ENCODE results near the gene CACTIN.
"Not testable (repeated sequence)": the region's sequence is repeated elsewhere in the genome, so short reads cannot be mapped to it uniquely, and the experiment has no call there.

CACTIN gene

DNA sequence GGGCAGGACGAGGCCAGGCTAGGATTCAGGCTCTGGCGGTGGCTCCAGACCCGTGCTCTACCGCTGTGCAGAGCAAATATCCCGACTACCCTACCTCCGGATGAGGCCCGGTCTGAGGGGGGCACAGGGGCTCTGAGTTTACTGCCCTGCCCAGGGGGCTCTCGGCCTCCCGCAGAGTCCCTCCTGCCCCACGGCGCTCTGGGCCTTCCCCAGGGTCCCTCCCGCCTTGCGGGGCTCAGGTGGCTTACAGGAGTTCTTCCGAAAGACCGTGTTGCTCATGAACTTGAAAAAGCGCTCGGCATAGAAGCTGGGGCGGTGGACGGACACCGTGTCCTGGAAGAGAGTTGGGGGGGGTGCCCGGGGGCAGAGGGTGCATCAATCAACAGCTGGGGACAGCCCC, 19.1 kb upstream of the CACTIN start:
- DNase-seq, result no peak

- no peak for DNase-seq
These were observed 18.4 kb upstream of the CACTIN start for GRCh38 chr19:3645067-3645396.

- no peak for DNase-seq
These were observed 17.9 kb upstream of the CACTIN start for GRCh38 chr19:3644351-3645066.

- no peak for DNase-seq
These were observed 17.2 kb upstream of the CACTIN start for GRCh38 chr19:3643674-3644313.

GRCh38 chr19:3642987-3643673, 16.5 kb upstream of the CACTIN start:
- no peak for DNase-seq

GRCh38 chr19:3642296-3642695, 15.7 kb upstream of the CACTIN start:
- no peak for DNase-seq

- DNase-seq, result no peak
These were observed 15.1 kb upstream of the CACTIN start for GRCh38 chr19:3641515-3642269.

GRCh38 chr19:3639479-3639878, 12.9 kb upstream of the CACTIN start:
- DNase-seq, result no peak

DNA sequence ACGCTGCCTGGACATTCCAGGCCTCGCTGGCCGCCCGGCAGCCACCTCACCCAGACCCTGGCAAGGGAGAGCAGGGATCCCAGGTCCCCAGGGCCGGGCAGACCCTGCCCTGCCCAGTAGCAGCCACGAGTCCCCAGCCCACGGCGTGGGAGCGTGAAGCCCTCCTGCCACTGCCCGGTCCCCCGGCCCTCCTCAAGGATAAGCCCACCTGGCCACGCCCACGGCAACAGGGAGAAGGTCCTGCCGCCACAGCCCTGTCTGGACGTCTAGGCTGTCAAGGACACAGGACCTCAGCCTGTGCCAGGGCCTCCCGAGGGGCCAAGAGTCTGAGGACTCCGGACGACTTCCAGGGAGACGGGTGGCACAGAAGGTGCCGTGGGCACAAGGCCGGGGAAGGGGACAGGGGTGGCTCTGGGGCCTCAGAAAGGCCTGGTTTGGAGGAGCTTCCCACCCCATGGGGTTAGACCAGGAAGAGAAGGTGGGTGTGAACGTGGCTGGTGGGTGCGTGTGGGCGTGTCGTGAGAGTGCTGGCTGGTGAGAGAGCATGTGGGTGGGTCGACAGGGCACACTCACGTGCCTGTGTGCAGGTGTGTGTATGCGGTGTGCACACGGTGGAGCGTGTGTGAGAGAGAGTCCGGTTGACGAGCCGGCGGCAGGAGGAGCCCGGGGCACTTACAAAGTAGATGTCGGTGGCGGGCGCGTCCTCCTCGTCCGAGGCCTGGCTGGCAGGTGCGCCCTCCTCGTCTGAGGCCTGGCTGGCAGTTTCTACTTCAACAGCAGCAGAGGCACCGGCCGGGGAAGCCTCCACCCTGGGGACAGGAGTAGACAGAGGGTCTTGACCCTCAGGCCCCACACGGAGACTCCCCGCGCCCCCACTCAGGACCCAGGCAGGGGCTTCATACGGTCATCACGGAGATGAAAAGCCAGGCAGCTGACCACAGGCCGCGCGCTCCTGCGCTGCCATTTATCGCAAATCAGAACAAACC, 11.9 kb upstream of the CACTIN start:
- DNase-seq, result no peak

GRCh38 chr19:3637621-3638020, 11.0 kb upstream of the CACTIN start:
- DNase-seq, result no peak

DNA sequence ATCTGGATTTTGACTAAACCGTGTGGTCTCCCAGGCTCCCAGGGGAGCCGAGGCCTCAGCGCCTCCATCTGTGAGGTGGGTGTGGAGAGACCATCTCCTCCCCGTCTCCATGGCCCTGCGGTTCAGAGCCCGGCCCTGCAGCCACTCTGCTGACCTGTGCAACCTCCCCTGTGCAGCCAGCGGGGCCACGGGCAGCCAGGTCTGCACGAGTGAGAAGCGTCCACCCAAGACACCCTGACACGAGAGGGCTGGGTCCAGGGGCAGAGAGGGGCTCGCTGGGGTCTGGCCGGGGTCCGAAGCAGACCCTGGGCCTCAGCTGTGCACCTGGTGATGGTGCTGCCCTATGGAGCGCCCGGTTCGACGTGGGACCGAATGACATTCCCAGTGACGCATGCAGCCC, 10.4 kb upstream of the CACTIN start:
- no peak for DNase-seq

DNA sequence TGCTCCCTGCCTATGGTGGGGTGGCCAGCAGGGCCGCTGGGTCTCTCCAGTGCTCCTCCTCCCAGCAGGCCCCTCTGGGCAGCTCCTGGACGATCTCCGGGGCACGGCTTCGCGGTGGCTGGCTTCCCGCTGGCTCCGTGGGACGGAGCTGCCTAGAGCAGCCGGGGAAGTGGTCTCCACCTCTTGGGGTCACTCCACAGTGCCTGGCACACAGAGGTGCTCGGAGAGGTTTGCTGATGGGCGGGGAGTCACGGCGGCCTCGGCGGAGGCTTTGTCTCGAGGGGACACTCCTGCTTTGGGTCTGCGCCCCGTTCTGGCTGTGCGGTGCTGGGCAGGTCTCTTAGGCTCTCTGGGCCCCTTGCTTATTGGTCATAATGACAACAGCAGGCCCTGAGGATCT, 9.9 kb upstream of the CACTIN start:
- no peak for DNase-seq

GRCh38 chr19:3634496-3635045, 8.0 kb upstream of the CACTIN start:
- no peak for DNase-seq

- DNase-seq, result no peak
These were observed 7.0 kb upstream of the CACTIN start for GRCh38 chr19:3633559-3633988.

DNA sequence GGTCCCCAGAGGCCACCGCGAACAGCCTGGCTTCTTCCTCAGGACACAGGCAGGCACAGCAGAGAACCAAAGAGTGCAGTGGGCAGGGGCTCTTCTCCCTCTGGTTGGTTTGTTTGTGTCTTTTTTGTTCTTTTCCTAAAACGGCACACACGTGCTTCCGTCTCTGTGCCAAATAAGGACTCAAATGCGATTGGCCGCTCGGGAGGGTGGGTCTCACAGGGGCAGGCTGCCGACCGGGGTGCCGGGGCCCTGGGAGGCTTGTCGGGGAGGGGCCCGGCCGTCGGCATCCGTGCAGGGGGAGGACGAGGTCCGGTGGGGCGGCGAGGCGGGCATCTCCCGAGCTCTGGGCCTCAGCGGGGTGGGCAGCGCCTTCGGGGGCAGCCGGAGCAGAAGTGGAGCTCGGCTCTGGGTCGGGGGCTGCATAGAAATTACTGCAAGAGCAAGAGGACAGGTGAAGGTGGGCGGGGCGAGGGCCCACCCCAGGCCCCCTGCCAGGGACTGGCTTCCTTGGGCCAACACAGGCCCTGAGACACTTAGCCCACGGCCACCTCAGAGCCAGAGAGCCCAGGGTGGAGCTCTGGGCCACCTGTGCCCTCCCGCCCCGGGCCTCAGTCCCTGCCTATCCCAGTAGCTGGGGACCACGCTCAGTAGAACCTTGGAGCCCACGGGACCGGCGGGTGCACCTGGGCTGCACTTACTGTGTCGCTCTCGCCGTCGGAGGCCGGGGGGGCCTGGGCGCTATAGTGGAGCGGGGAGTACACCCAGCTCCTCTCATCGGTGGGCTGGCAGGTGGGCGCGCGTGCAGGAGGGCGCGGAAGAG, 6.4 kb upstream of the CACTIN start:
- DNase-seq, result no peak

- DNase-seq, result no peak
These were observed 5.5 kb upstream of the CACTIN start for GRCh38 chr19:3632098-3632497.

DNA sequence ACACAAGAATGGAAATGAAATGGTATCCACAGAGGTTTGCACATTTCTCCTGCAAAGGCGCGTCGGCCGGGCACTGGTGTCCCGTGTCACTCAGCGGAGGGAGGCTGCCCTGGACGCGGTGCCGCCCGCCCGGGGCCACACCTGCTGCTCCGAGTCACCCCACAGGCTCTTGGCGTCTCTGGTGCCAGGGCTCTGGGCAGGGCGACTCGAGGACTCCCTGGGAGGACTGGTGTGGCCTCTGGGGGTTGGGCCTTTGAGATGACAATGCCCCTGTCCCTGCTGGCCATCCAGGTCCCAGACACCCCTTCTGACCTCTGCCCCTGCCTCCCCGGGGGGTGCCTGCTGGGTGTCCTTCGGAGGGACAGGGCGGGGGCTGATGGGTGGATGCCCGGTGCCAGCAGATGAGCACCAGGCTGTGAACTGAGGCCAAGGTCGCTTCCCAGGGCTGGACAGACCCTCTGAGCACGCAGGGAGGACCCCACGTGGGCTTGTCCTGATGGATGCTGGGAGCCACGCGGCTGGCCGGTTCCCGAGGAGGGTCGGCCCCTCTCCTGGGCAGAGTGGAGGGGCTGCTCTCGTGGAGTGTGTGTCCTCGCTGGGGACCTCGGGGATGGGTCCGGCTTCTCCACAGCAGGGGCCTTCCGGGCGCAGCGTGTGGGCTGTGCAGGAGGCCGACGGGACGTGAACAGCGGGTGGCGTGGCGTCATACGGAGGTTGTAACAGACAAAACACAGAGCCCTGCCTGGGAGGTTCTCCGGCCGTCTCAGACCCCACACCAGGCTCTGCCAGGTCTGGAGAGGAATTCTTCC, 4.7 kb upstream of the CACTIN start:
- no peak for DNase-seq

- DNase-seq, result not testable (repeated sequence)
These were observed 2.2 kb upstream of the CACTIN start for GRCh38 chr19:3628766-3629165.

DNA sequence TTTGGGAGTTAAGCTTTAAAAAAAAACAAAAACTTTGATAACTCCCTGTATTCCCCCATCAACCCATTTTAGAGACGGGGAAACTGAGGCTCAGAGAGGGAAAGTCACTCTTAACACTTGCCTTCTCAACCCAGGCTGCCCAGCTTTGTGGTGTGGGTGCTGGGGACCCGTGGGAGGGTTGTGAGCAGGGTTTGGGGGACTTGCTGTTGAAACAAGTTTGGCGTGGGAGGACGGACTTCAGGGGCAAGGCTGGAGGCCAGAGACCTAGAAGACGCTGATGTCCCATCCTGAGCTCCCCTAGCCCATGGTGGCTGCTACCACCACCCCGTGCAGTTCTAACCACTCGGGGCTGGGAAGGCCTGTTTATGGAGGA, 747 bp upstream of the CACTIN start:
- DNase-seq, result no peak

DNA sequence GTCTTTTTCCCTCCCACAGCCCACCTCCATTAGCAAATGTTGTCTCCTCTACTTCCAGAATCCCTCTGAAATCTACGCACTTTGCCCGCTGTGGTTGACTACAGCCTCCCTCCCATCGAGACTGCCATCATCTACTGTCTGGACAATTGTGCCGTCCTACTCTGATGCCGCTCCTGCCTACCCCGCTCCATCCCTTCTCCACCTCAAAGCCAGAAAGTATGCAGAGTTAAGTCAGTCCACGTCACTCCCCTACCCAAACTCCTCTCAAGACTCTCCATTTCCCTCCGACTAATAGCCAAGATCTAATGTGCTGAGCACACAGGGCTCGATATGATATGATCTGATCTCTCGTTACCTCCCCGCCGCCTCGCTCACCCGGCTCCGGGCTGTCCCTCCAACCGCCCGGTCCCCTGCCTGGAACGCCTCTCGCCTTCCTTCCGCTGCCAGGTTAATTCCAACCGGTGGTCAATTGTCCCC, 556 bp downstream of the CACTIN start:
- no peak for DNase-seq
